HEK293 (cell line): ENCODE results near the gene ABHD17B.

Experiments used
- CTCF ChIP-seq: fragments of 450-650 bp; formaldehyde crosslinking; IDR thresholded peaks from 2 replicates; pipeline ENCODE4 v1.5.1; 2016; ENCODE audit warnings: missing biosample characterization, missing genetic modification characterization
- MYNN ChIP-seq: fragments of 450-650 bp; formaldehyde crosslinking; IDR thresholded peaks from 2 replicates; pipeline ENCODE4 v1.5.1; 2016; ENCODE audit warnings: missing biosample characterization, missing genetic modification characterization, borderline replicate concordance
- ZNF10 ChIP-seq: fragments of 450-650 bp; formaldehyde crosslinking; IDR thresholded peaks from 2 replicates; pipeline ENCODE4 v1.5.1; 2017; ENCODE audit warnings: missing biosample characterization, missing genetic modification characterization
- ZNF112 ChIP-seq: fragments of 450-650 bp; formaldehyde crosslinking; IDR thresholded peaks from 2 replicates; pipeline ENCODE4 v1.5.0; 2017; ENCODE audit warnings: missing biosample characterization, missing genetic modification characterization
- ZNF133 ChIP-seq: fragments of 450-650 bp; formaldehyde crosslinking; IDR thresholded peaks from 2 replicates; pipeline ENCODE4 v1.5.1; 2016; ENCODE audit warnings: missing biosample characterization, missing genetic modification characterization
- ZNF76 ChIP-seq: fragments of 450-650 bp; formaldehyde crosslinking; IDR thresholded peaks from 2 replicates; pipeline ENCODE4; 2016; ENCODE audit warnings: low read depth, missing biosample characterization, missing genetic modification characterization, borderline replicate concordance
- TF ChIP-seq, protein P1 (sequence below): fragments of 450-650 bp; formaldehyde crosslinking; IDR thresholded peaks from 2 replicates; pipeline ENCODE4 v1.5.1; 2017; ENCODE audit warnings: missing biosample characterization, missing genetic modification characterization

- TF ChIP-seq, protein P1, sequence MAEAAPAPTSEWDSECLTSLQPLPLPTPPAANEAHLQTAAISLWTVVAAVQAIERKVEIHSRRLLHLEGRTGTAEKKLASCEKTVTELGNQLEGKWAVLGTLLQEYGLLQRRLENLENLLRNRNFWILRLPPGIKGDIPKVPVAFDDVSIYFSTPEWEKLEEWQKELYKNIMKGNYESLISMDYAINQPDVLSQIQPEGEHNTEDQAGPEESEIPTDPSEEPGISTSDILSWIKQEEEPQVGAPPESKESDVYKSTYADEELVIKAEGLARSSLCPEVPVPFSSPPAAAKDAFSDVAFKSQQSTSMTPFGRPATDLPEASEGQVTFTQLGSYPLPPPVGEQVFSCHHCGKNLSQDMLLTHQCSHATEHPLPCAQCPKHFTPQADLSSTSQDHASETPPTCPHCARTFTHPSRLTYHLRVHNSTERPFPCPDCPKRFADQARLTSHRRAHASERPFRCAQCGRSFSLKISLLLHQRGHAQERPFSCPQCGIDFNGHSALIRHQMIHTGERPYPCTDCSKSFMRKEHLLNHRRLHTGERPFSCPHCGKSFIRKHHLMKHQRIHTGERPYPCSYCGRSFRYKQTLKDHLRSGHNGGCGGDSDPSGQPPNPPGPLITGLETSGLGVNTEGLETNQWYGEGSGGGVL (tag by site-specific recombination) = no peak
- no peak for TF ChIP-seq ZNF76 (tag by site-specific recombination)
- TF ChIP-seq ZNF112 (tag by site-specific recombination) = no peak
- no peak for TF ChIP-seq MYNN (tag by site-specific recombination)
- no peak for TF ChIP-seq CTCF (tag by site-specific recombination)
- no peak for TF ChIP-seq ZNF133 (tag by site-specific recombination)
- no peak for TF ChIP-seq ZNF10 (tag by site-specific recombination)
Observed at GRCh38 chr9:71830929-71831328, 80.1 kb downstream of the ABHD17B start.
